ENCODE results near the gene AFF1.

AFF1 gene

GRCh38 chr4:87014284-87014782 is 79.5 kb downstream of the AFF1 start:
- TF ChIP-seq REST (IDR thresholded peaks at IDR 0.05; ENCODE audit: low read depth) (no peak), NFIC (IDR thresholded peaks at IDR 0.05) (no peak), RAD21 (IDR thresholded peaks at IDR 0.05; ENCODE audit: low read depth) (no peak), EP300 (IDR thresholded peaks at IDR 0.05; ENCODE audit: borderline replicate concordance) (no peak), CEBPB (IDR thresholded peaks at IDR 0.05) (no peak), CREB1 (IDR thresholded peaks at IDR 0.05; ENCODE audit: low read depth) (no peak), MAX (IDR thresholded peaks at IDR 0.05) (no peak), ZBTB7A (IDR thresholded peaks at IDR 0.05; ENCODE audit: low read depth) (no peak), USF1 (IDR thresholded peaks at IDR 0.05) (no peak), EGR1 (IDR thresholded peaks at IDR 0.05) (no peak), YY1 (IDR thresholded peaks at IDR 0.05; ENCODE audit: low read depth) (no peak)

GRCh38 chr4:87015416-87015815 is 80.6 kb downstream of the AFF1 start:
- TF ChIP-seq TCF12 (IDR thresholded peaks at IDR 0.05; ENCODE audit: low read depth): no peak

- TF ChIP-seq TCF12 (IDR thresholded peaks at IDR 0.05; ENCODE audit: low read depth) (no peak), ZBTB7A (IDR thresholded peaks at IDR 0.05; ENCODE audit: low read depth) (no peak), TEAD4 (IDR thresholded peaks at IDR 0.05) (no peak), TAF1 (IDR thresholded peaks at IDR 0.05; ENCODE audit: low read depth) (no peak), USF1 (IDR thresholded peaks at IDR 0.05) (no peak), EGR1 (IDR thresholded peaks at IDR 0.05) (no peak), EP300 (IDR thresholded peaks at IDR 0.05; ENCODE audit: borderline replicate concordance) (no peak)
Observed at GRCh38 chr4:87017580-87018342, 83.0 kb downstream of the AFF1 start.

GRCh38 chr4:87018753-87019152 is 83.9 kb downstream of the AFF1 start:
- no peak for TF ChIP-seq TEAD4 (IDR thresholded peaks at IDR 0.05)
- no peak for TF ChIP-seq CREB1 (IDR thresholded peaks at IDR 0.05; ENCODE audit: low read depth)
- TF ChIP-seq YY1 (IDR thresholded peaks at IDR 0.05; ENCODE audit: low read depth): no peak
- TF ChIP-seq ZBTB7A (IDR thresholded peaks at IDR 0.05; ENCODE audit: low read depth): no peak
- no peak for TF ChIP-seq USF1 (IDR thresholded peaks at IDR 0.05)

GRCh38 chr4:87019246-87019791 is 84.5 kb downstream of the AFF1 start:
- no peak for TF ChIP-seq MAX (IDR thresholded peaks at IDR 0.05)

- no peak for TF ChIP-seq NFIC (IDR thresholded peaks at IDR 0.05)
- TF ChIP-seq EP300 (IDR thresholded peaks at IDR 0.05; ENCODE audit: borderline replicate concordance): no peak
- no peak for TF ChIP-seq MAX (IDR thresholded peaks at IDR 0.05)
- no peak for TF ChIP-seq TCF12 (IDR thresholded peaks at IDR 0.05; ENCODE audit: low read depth)
- TF ChIP-seq CEBPB (IDR thresholded peaks at IDR 0.05): no peak
- TF ChIP-seq YY1 (IDR thresholded peaks at IDR 0.05; ENCODE audit: low read depth): no peak
- no peak for TF ChIP-seq USF1 (IDR thresholded peaks at IDR 0.05)
Observed at GRCh38 chr4:87019898-87020297, 85.1 kb downstream of the AFF1 start.

- no peak for TF ChIP-seq CREB1 (IDR thresholded peaks at IDR 0.05; ENCODE audit: low read depth)
- no peak for TF ChIP-seq RAD21 (IDR thresholded peaks at IDR 0.05; ENCODE audit: low read depth)
- TF ChIP-seq YY1 (IDR thresholded peaks at IDR 0.05; ENCODE audit: low read depth): no peak
- no peak for TF ChIP-seq CEBPB (IDR thresholded peaks at IDR 0.05)
- no peak for TF ChIP-seq EP300 (IDR thresholded peaks at IDR 0.05; ENCODE audit: borderline replicate concordance)
- TF ChIP-seq TAF1 (IDR thresholded peaks at IDR 0.05; ENCODE audit: low read depth): no peak
- TF ChIP-seq REST (IDR thresholded peaks at IDR 0.05; ENCODE audit: low read depth): no peak
- TF ChIP-seq TCF12 (IDR thresholded peaks at IDR 0.05; ENCODE audit: low read depth): no peak
- no peak for TF ChIP-seq USF1 (IDR thresholded peaks at IDR 0.05)
- no peak for TF ChIP-seq FOXM1 (IDR thresholded peaks at IDR 0.05; ENCODE audit: borderline replicate concordance, low read depth)
- TF ChIP-seq NFIC (IDR thresholded peaks at IDR 0.05): no peak
- no peak for TF ChIP-seq MAX (IDR thresholded peaks at IDR 0.05)
Observed at GRCh38 chr4:87024201-87024600, 89.4 kb downstream of the AFF1 start.
